Measurements from ENCODE around the gene CCDC171. TPM values are rescaled to one million over a fixed set of nuclear protein-coding genes. Genes with fewer than 3 reads are reported as not detected.

Gene CCDC171
- total RNA-seq, 1 experiment from 2014 or later, result 2.4 TPM

- peak overlapping the region in 2 of 3 experiments; percentile 76 to 91; a peak in 3 of 7 replicates for H3K27ac Mint-ChIP-seq
- Histone ChIP-seq H3K79me2 (ENCODE audit: insufficient read depth, low read length) (no peaks in the 10 kb centered on the region), H3T11ph (ENCODE audit: low read length) (no peak overlapping the region)
These were observed 64.9 kb downstream of the CCDC171 start for GRCh38 chr9:15617782-15618181.

More at GRCh38 chr9:15617782-15618181, 64.9 kb downstream of the CCDC171 start:
- Histone ChIP-seq H3K9ac (ENCODE audit: extremely low read depth, insufficient read length, low read length) (no peak overlapping the region), H3K14ac (ENCODE audit: insufficient read depth, low read length) (no peak overlapping the region), H4K20me1 (ENCODE audit: control insufficient read depth, insufficient read depth, insufficient read length) (no peaks in the 10 kb centered on the region), H3K23me2 (ENCODE audit: insufficient read length, low read depth, low read length, poor library complexity, severe bottlenecking) (no peaks in the 10 kb centered on the region), H3K9me3 (ENCODE audit: control insufficient read depth, low read depth, low read length) (peaks cover 7% of the 10 kb centered on the region), H3K56ac (ENCODE audit: insufficient read length, low read depth, low read length) (no peak overlapping the region), H2BK20ac (ENCODE audit: low read depth, low read length, poor library complexity, severe bottlenecking) (no peak overlapping the region), H3K79me1 (ENCODE audit: insufficient read depth, low read depth, low read length, poor library complexity, severe bottlenecking) (no peaks in the 10 kb centered on the region), H3K27ac (ENCODE audit: insufficient read length, low read depth, low read length) (no peak overlapping the region), H2BK15ac (ENCODE audit: low read depth, low read length) (no peak overlapping the region), H2BK5ac (ENCODE audit: insufficient read length, low read length) (no peak overlapping the region), H4K8ac (replicated peaks; ENCODE audit: insufficient read length, low read depth, low read length) (no peak overlapping the region), H3K27me3 (ENCODE audit: insufficient read depth, low read length) (no peaks in the 10 kb centered on the region), H3K4ac (ENCODE audit: low read depth, low read length) (no peak overlapping the region), H2BK12ac (ENCODE audit: insufficient read length, low read depth, low read length) (no peak overlapping the region), H2BK120ac (ENCODE audit: low read depth, low read length, poor library complexity, severe bottlenecking) (no peak overlapping the region), H3K23ac (ENCODE audit: insufficient read length, low read depth, low read length) (no peak overlapping the region), H3K4me2 (ENCODE audit: insufficient read depth, insufficient read length, low read length) (no peak overlapping the region), H4K5ac (ENCODE audit: insufficient read length, low read depth, low read length) (no peak overlapping the region), H3K4me1 (ENCODE audit: insufficient read depth, low read length) (no peaks in the 10 kb centered on the region; the same call in 1 of the 2 replicates), H4K91ac (ENCODE audit: insufficient read length, low read depth, low read length) (no peak overlapping the region), H2AK5ac (ENCODE audit: insufficient read length, low read length) (no peak overlapping the region), H2AFZ (ENCODE audit: low read length) (no peak overlapping the region), H3K18ac (ENCODE audit: insufficient read length, low read depth, low read length) (no peak overlapping the region)
- Mint-ChIP-seq H3K27me3 (ENCODE audit: low read depth) (no peaks in the 10 kb centered on the region), H3K36me3 (ENCODE audit: insufficient read depth in 1 of 3, low read depth in 3 of 3) (peaks cover 0 to 10% (median 0%) of the 10 kb centered on the region in 3 experiments; a peak in 3 of 7 replicates), H3K9me3 (no peaks in the 10 kb centered on the region; a peak in 1 of 5 replicates), H3K4me3 (no peak overlapping the region), H3K4me1 (peaks cover 4 to 7% of the 10 kb centered on the region in 2 experiments; a peak in 1 of 4 replicates)
- DNase-seq, result no peak
- TF ChIP-seq, protein P1, sequence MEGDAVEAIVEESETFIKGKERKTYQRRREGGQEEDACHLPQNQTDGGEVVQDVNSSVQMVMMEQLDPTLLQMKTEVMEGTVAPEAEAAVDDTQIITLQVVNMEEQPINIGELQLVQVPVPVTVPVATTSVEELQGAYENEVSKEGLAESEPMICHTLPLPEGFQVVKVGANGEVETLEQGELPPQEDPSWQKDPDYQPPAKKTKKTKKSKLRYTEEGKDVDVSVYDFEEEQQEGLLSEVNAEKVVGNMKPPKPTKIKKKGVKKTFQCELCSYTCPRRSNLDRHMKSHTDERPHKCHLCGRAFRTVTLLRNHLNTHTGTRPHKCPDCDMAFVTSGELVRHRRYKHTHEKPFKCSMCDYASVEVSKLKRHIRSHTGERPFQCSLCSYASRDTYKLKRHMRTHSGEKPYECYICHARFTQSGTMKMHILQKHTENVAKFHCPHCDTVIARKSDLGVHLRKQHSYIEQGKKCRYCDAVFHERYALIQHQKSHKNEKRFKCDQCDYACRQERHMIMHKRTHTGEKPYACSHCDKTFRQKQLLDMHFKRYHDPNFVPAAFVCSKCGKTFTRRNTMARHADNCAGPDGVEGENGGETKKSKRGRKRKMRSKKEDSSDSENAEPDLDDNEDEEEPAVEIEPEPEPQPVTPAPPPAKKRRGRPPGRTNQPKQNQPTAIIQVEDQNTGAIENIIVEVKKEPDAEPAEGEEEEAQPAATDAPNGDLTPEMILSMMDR (conservative IDR thresholded peaks at IDR 0.05), result no peak
- no CpG with 5 or more reads among the region's 7 CpGs for WGBS (ENCODE audit: extremely low coverage, insufficient read length, low lambda C conversion rate)

Data from H9 (cell line).